GM10266 (cell line): ENCODE results near the gene ZNF660.
A peak's percentile ranks its signal among the peaks of the same experiment; 100 is the strongest.
"Not testable (repeated sequence)": the region's sequence is repeated elsewhere in the genome, so short reads cannot be mapped to it uniquely, and the experiment has no call there.

ENCODE experiments used
- DNase-seq: peaks from one replicate; pipeline ENCODE4 v3.0.0; 2012; ENCODE audit errors: extremely low spot score
- TF ChIP-seq, protein P1 (sequence below): IDR thresholded peaks from 2 replicates; pipeline ENCODE4 v1.5.1; 2012; ENCODE audit warnings: mild to moderate bottlenecking, low read depth; ENCODE audit not compliant: control insufficient read depth, insufficient read depth; ENCODE audit errors: missing control alignments

The ZNF660 gene

DNA sequence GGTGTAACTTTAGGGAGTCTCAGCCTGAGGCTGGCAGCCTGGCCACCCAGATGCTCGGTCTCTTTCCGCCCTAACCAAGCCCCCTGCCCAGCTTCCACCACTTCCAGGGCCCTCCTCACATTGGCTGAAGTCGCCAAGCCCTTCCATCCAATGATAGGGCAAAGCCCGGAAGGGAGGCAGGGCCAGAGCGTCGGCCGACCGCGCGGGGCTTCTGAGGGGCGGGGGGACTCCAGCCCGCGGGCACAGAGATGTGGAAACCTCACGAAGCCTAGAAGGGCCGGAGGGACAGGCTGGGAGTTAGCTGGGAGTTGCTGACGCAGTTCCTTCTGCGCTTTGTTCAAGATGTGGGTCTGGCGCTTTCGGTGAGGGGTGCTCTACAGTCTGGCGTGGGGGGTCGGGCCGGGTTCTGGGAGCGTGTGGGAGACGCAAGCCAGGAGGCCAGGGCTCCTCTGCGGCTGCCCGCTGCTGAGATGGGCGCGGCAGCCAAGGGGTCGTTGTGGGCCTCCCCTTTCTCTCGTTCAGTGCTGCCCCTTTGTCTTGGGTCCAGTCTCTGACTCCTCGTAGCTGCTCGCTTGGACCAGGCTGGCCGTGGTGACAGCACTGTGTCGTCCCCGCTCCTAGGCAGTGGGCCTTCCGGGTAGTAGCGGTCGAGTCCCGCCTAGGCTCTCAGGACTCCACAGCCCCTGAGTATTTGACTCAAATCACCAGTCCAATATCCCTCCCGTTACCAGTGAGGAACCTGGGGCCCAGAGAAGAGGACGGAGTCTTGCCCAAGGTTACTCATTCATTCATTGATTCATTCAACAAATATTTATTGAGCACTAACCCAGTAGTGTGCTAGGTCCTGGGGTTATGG lies at the start of gene ZNF660:
Gene ZNF660 (plus strand): TSS at position 319 of the 856 bp plus-strand sequence. CDS start 9,230 bp downstream, outside the sequence.
- TF ChIP-seq, protein P1, sequence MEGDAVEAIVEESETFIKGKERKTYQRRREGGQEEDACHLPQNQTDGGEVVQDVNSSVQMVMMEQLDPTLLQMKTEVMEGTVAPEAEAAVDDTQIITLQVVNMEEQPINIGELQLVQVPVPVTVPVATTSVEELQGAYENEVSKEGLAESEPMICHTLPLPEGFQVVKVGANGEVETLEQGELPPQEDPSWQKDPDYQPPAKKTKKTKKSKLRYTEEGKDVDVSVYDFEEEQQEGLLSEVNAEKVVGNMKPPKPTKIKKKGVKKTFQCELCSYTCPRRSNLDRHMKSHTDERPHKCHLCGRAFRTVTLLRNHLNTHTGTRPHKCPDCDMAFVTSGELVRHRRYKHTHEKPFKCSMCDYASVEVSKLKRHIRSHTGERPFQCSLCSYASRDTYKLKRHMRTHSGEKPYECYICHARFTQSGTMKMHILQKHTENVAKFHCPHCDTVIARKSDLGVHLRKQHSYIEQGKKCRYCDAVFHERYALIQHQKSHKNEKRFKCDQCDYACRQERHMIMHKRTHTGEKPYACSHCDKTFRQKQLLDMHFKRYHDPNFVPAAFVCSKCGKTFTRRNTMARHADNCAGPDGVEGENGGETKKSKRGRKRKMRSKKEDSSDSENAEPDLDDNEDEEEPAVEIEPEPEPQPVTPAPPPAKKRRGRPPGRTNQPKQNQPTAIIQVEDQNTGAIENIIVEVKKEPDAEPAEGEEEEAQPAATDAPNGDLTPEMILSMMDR = no peak
- DNase-seq = peak; percentile 80

DNA sequence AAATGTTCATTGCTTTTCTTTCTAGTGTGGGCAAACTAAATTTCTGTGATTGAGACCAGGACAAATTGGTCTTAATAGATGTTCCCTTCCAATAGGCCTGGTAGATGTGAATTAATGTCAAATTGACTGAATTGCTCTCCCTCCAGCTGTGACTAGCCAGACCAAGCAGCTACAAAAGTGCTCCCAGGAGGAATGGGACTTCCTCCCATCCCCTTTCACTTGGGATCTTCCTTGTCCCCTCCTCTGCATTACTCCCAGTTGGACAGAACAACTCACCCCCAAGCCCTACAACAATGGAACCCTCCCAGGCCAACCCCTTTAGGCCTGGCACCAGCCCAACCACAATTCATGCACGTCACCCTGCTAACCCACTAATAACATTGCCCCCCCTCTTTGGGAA lies 49.4 kb upstream of the ZNF660 start:
- DNase-seq = no peak

DNA sequence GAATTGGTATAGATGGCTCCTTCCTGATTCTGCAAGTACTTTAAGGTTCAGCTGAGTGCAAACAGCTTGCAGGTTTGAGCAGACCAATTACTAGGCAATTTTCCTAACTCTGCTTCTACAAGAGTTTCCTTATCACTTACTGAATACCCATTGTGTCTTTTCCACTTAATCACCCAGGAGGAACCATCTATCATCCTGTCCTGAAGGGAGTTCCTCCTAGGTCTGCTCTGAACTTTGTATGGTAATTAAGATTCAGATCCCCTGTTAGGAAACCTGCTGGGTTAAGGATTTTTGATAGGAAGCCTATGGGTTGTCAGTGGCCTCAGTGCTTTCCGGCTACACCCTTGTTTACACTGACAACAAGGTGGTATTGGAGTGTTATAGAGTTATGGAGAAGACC lies 40.0 kb upstream of the ZNF660 start:
- not testable (repeated sequence) for DNase-seq

More for the DNA sequence above, 49.4 kb upstream of the ZNF660 start:
- TF ChIP-seq, protein P1 = no peak

DNA sequence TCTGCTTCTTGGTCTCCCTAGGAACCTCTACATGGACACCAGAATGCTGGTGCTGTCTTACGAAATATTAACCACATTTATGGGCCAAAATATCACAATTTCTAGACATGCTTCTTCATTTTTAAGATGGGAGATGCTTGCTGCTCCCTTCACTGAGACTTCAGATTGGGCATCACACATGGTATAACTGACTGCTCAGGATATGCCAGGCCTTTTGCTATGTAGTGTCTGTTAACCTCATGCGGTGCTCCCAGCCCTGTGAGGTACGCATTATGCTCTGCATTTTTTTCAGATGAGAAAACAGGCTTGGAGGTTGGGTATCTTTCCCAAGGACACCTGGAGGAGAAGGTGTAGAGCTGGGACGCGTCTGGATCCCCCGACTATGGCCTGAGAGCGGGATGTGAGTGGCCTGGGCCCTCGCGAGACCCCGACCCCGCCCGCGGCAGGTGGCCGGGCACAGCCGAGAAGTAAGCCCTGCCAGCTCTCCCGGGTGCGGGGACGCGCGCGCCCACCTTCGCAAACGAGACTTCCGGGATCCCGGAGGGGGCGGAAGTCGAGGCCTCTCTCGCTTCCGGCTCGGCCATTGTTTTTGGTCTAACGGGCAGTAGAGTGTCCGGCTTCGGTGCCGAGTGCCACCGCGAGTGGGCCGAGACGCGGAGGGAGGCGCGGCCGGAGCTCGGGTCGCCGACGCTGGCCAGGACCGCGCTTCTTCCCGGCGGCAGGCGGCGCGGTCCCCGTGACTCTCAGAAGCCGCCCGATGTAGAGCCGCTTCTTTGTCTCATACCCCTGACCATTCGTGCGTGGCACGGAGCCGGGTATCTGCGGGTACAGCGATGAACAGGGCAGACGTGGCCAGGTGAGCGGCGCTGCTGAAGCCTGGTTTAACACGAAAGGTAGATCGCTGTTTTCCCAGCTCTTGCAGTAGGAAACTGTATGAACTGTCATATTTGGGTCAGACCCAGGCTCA lies 29.9 kb upstream of the ZNF660 start, which contains the start of gene ZKSCAN7:
Gene ZKSCAN7 (plus strand): TSS at position 568 of the 967 bp plus-strand sequence. CDS start 1,855 bp downstream, outside the sequence.
- peak; percentile 82 for DNase-seq
- TF ChIP-seq, protein P1 = peak; percentile 18

DNA sequence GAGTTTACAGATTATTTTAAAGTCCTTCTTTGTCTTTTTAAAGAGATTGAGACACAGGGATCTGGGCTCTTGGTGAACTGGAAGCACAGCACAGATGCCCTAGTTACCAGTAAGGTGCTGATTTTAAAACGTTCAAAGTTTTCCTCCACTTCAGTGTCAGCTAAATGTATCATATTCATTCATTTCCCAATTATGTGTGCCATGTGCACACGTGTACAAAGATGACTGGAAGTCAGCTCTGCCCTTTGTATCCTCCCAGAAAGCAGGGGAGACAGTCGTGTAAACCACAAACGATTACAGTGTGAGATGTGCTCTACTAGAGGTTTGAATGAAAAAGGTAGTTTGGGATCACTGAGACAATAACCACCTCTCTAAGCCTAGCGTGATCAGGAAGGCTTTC lies 29.0 kb upstream of the ZNF660 start:
- TF ChIP-seq, protein P1 = no peak
- DNase-seq = peak; percentile 42

DNA sequence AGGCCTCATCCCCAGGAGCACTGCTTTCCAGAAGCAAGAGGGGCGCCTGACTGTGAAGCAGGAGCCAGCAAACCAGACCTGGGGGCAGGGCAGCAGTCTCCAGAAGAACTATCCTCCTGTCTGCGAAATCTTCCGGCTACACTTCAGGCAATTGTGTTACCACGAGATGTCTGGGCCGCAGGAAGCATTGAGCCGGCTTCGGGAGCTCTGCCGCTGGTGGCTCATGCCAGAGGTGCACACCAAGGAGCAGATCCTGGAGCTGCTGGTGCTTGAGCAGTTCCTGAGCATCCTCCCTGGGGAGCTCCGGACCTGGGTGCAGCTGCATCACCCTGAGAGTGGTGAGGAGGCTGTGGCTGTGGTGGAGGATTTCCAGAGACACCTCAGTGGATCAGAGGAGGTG lies 27.7 kb upstream of the ZNF660 start:
- TF ChIP-seq, protein P1 = no peak
- DNase-seq = no peak

DNA sequence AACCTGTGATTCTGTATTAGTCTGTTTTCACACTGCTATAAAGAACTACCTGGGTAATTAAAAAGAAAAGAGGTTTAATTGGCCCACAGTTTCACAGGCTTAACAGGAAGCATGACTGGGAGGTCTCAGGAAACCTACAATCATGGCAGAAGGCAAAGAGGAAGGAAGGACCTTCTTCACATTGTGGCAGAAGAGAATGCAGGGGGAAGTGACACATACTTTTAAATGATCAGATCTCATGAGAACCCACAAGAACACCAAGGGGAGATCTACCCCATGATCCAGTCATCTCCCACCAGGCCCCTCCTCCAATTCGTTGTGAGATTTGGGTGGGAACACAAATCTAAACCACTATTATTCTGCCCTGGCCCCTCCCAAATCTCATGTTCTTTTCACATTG lies 23.7 kb upstream of the ZNF660 start:
- DNase-seq = no peak
- TF ChIP-seq, protein P1 = no peak
